Fibroblast of the aortic adventitia (primary cell): ENCODE data around the gene AKNA. TPM values are rescaled to one million over a fixed set of nuclear protein-coding genes. Genes with fewer than 3 reads are reported as not detected.

ENCODE experiments used
- DNase-seq: peaks from one replicate; pipeline ENCODE4 v3.0.0-alpha.2; 2010; ENCODE audit warnings: low read depth
- H3K4me3 ChIP-seq: 2 replicates; pipeline ENCODE4 v1.5.1; 2011; ENCODE audit warnings: low read depth, mild to moderate bottlenecking, control low read depth, low read length, moderate library complexity
- total RNA-seq: library from RNA; depleted of rRNA; stranded (reverse); fragments of >200 nt; gene quantifications from 2 replicates; pipeline ENCODE4 v1.2.3, GENCODE V29; 2012; ENCODE audit warnings: low replicate concordance
- TF ChIP-seq, protein P1 (sequence below): IDR thresholded peaks from 2 replicates; pipeline ENCODE4 v1.5.1; 2011; ENCODE audit warnings: mild to moderate bottlenecking, low read length, control low read depth, inconsistent platforms; ENCODE audit not compliant: insufficient read depth

AKNA gene
- total RNA-seq, 1 donor, result 22.3 TPM

DNA sequence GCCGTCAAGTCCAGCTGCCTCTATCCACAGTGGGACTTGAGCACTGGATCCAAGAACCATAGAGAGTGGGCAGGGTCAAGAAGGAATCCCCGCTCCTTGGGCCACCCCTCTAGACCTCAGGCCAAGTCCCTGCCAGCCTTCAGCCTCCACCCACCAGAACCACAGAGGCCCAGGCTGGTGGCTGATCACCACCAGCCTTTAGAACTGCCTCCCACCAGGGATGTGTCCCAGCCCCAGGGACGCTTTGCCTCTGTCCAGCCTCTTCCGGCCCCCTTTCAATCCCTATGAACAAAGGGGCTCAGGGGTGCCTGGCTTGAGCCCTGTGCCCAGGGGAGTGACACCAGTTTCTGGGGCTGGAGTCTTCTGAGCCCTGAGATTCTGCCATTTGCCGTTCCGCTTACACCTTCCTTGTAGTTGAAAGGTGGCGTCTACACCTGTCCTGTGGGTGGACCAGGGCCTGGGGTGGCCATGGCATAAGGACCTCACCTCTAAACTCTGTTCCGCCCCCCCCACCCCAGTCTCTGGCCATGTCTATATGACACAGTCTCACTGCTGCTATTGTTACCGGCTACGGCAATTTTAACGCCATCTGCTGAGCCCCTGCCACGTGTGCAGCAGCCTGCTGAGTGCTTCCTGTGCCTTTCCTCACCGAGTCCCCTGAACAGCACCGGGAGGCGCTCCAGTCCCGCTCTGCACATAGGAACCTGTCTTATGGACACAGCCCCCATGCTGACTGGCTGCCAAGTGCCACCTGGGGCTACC, 100.6 kb downstream of the AKNA start:
- TF ChIP-seq, protein P1, sequence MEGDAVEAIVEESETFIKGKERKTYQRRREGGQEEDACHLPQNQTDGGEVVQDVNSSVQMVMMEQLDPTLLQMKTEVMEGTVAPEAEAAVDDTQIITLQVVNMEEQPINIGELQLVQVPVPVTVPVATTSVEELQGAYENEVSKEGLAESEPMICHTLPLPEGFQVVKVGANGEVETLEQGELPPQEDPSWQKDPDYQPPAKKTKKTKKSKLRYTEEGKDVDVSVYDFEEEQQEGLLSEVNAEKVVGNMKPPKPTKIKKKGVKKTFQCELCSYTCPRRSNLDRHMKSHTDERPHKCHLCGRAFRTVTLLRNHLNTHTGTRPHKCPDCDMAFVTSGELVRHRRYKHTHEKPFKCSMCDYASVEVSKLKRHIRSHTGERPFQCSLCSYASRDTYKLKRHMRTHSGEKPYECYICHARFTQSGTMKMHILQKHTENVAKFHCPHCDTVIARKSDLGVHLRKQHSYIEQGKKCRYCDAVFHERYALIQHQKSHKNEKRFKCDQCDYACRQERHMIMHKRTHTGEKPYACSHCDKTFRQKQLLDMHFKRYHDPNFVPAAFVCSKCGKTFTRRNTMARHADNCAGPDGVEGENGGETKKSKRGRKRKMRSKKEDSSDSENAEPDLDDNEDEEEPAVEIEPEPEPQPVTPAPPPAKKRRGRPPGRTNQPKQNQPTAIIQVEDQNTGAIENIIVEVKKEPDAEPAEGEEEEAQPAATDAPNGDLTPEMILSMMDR, result no peak
- DNase-seq, result no peak

DNA sequence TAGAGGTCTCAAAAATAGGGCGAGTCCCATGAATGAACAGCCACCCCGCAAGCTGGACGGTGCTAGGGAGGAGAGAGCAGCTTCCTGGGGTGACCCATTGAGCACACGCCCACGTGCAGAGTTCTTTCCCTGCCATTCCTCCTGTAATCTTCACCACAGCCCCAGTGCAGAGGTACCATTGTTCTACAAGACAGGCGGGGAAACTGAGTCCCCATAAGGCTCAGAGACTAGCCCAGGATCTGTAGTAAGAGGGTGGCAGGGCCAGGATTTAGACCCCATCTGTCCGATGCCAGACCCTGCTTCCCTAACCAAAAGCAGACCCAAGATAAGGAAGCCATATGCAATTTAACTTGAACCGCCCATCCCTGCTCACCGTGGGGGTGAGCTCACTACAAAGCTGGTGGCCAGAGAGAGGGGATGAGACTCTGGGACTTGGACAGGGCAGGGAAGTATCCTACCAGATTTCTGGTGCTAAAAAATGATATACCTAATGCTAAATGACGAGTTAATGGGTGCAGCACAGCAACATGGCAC, 101.6 kb downstream of the AKNA start:
- no peak overlapping the region for H3K4me3 ChIP-seq
- DNase-seq, result no peak
- TF ChIP-seq, protein P1, result no peak

More for the DNA sequence above, 100.6 kb downstream of the AKNA start:
- H3K4me3 ChIP-seq, result no peak overlapping the region

DNA sequence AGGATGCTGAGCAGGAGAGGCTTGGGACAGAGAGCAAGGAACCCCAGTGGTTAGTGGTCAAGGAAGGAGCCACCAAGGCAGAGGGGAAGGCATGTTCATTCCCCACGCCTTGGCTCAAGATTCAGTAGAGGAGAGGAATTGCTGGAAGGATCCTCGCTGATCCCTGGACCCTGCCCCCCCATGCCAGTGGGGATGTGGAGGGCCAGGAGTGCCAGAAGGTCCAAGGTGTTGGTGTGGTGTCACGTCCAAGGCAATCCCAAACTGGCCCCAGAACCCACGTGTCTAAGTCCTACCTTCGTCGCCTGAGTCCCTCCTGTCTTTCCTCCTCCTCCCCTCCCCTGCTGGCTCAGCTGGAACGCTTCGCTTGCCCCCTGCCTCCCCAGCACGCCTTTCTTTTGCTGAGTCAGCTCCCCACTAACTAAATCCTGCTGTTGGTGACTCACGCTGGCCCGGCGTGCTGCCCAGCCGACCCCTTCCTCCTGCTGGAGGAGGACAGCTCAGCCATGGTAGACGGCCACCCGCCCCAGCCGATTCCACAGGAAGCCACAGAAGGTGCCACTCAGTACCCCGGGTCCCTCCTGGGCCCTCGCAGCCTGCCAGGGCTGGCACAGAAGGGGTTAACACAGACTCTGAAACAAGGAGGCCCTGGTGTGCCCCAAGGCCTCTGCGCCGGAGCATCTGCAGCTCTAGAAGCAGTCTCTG, 102.5 kb downstream of the AKNA start:
- peak; percentile 88 for DNase-seq
- H3K4me3 ChIP-seq, result no peak overlapping the region
- TF ChIP-seq, protein P1, result peak; percentile 26

DNA sequence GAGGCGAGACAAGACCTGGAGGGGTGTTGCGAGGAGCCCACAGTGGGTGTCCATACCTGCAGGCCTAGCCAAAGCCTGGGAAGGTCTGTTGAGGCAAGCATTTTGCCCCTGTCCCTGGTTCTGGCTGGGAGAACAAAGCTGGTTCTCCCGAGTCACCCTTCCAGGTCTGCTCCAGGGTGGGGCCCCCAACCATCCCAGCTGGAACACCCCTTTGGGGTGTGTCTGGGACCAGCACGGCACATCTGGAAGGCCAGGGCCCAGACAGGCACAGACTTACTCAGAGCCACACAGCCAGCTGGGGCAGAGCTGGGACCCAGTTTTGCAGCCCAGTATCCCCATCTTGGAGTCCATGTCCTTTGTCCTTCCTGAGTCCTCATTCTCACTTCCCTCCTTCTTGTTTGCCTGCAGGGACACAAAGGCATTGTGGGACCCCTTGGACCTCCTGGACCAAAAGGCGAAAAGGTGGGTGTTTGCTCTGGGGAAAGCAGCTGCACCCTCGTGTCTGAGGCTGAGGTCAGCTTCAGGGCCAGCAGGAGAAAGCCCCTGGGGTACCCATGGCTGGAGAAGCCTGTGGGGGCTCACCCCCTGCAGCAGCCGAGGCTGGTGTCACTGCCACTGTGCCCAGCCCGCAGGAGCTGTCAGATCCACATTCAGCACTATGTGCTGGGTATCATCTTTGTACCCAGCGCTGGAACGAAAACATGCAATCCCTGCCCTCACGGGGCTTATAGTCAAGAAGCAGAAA, 103.3 kb downstream of the AKNA start:
- no peak overlapping the region for H3K4me3 ChIP-seq
- no peak for DNase-seq
- TF ChIP-seq, protein P1, result no peak

Other genes with a start within 250 kb of the AKNA start
- gene COL27A1, start 232.4 kb downstream of the AKNA start, total RNA-seq, result 2.1 and 9.6 TPM in 2 replicates
- not detected in 2 replicates for gene ORM1, start 64.9 kb downstream of the AKNA start, total RNA-seq
- gene ORM2, start 58.1 kb downstream of the AKNA start, total RNA-seq, result not detected in 2 replicates
- gene WHRN, start 117.5 kb upstream of the AKNA start, total RNA-seq, result 2.1 and 3.5 TPM in 2 replicates
- 88.2 and 128 TPM in 2 replicates for gene ATP6V1G1, start 199.8 kb upstream of the AKNA start, total RNA-seq
- gene TMEM268, start 223.3 kb upstream of the AKNA start, total RNA-seq, result 4.9 and 12.0 TPM in 2 replicates